ENCODE data around the gene SWT1. TPM values are rescaled to one million over a fixed set of nuclear protein-coding genes. Genes with fewer than 3 reads are reported as not detected.
A peak's percentile ranks its signal among the peaks of the same experiment; 100 is the strongest.

Gene SWT1
- total and polyA plus RNA-seq, 2 experiments from 2014 or later = 3.4 to 9.5 TPM

GRCh38 chr1:185238447-185238846 lies 81.5 kb downstream of the SWT1 start:
- Histone ChIP-seq H3K9me3 (ENCODE audit: low read depth) (no peaks in the 10 kb centered on the region), H3K27me3 (no peaks in the 10 kb centered on the region), H3K4me1 (ENCODE audit: insufficient read depth) (no peaks in the 10 kb centered on the region), H3K27ac (no peak overlapping the region), H3K9me2 (replicated peaks; ENCODE audit: insufficient read depth) (no peaks in the 10 kb centered on the region), H3K4me2 (no peak overlapping the region), H4K20me1 (ENCODE audit: insufficient read depth, poor library complexity, severe bottlenecking) (no peaks in the 10 kb centered on the region), H2AFZ (no peak overlapping the region), H3K36me3 (replicated peaks; ENCODE audit: insufficient read depth, low read depth) (no peaks in the 10 kb centered on the region), H3K79me2 (no peaks in the 10 kb centered on the region), H3K4me3 (no peak overlapping the region)
- DNase-seq (ENCODE audit: low spot score) = no peak
- WGBS (ENCODE audit: low lambda C conversion rate, missing lambda C conversion rate) = 95% methylated on average over 1 of the region's 1 CpG
- TF ChIP-seq CTCF (IDR thresholded peaks at IDR 0.05; ENCODE audit: poor library complexity) = peak; percentile 36
- TF ChIP-seq EZH2phosphoT487 (IDR thresholded peaks at IDR 0.05; ENCODE audit: low read depth, severe bottlenecking, unreplicated experiment) = no peak

GRCh38 chr1:185239861-185240260 lies 82.9 kb downstream of the SWT1 start:
- no peak overlapping the region for H3K4me2 ChIP-seq
- WGBS (ENCODE audit: low lambda C conversion rate, missing lambda C conversion rate) = 66% methylated on average over 1 of the region's 1 CpG
- H3K79me2 ChIP-seq = no peaks in the 10 kb centered on the region
- H3K27me3 ChIP-seq = no peaks in the 10 kb centered on the region
- no peaks in the 10 kb centered on the region for H3K9me3 ChIP-seq (ENCODE audit: low read depth)
- TF ChIP-seq EZH2phosphoT487 (IDR thresholded peaks at IDR 0.05; ENCODE audit: low read depth, severe bottlenecking, unreplicated experiment) = no peak
- TF ChIP-seq CTCF (IDR thresholded peaks at IDR 0.05; ENCODE audit: poor library complexity) = no peak
- TF ChIP-seq EZH2 (IDR thresholded peaks at IDR 0.05; ENCODE audit: borderline replicate concordance) = no peak
- H3K4me1 ChIP-seq (ENCODE audit: insufficient read depth) = no peaks in the 10 kb centered on the region
- H3K4me3 ChIP-seq = no peak overlapping the region
- no peak overlapping the region for H3K27ac ChIP-seq
- no peak for DNase-seq (ENCODE audit: low spot score)
- H4K20me1 ChIP-seq (ENCODE audit: insufficient read depth, poor library complexity, severe bottlenecking) = no peaks in the 10 kb centered on the region
- H3K36me3 ChIP-seq (replicated peaks; ENCODE audit: insufficient read depth, low read depth) = no peaks in the 10 kb centered on the region
- H3K9me2 ChIP-seq (replicated peaks; ENCODE audit: insufficient read depth) = no peaks in the 10 kb centered on the region
- no peak overlapping the region for H2AFZ ChIP-seq

- no peaks in the 10 kb centered on the region for H3K27me3 ChIP-seq
- H3K4me1 ChIP-seq (ENCODE audit: insufficient read depth) = no peaks in the 10 kb centered on the region
- H3K79me2 ChIP-seq = no peaks in the 10 kb centered on the region
- no peaks in the 10 kb centered on the region for H3K9me3 ChIP-seq (ENCODE audit: low read depth)
- H3K4me3 ChIP-seq = no peak overlapping the region
- no peak overlapping the region for H2AFZ ChIP-seq
- DNase-seq (ENCODE audit: low spot score) = no peak
- H3K4me2 ChIP-seq = no peak overlapping the region
- no peaks in the 10 kb centered on the region for H3K9me2 ChIP-seq (replicated peaks; ENCODE audit: insufficient read depth)
- no peak for TF ChIP-seq EZH2phosphoT487 (IDR thresholded peaks at IDR 0.05; ENCODE audit: low read depth, severe bottlenecking, unreplicated experiment)
- TF ChIP-seq EZH2 (IDR thresholded peaks at IDR 0.05; ENCODE audit: borderline replicate concordance) = no peak
- no peaks in the 10 kb centered on the region for H3K36me3 ChIP-seq (replicated peaks; ENCODE audit: insufficient read depth, low read depth)
- H3K27ac ChIP-seq = no peak overlapping the region
- no peaks in the 10 kb centered on the region for H4K20me1 ChIP-seq (ENCODE audit: insufficient read depth, poor library complexity, severe bottlenecking)
Observed at GRCh38 chr1:185241127-185241526, 84.2 kb downstream of the SWT1 start.

- no peaks in the 10 kb centered on the region for H3K79me2 ChIP-seq
- H2AFZ ChIP-seq = no peak overlapping the region
- no peaks in the 10 kb centered on the region for H3K27me3 ChIP-seq
- no peaks in the 10 kb centered on the region for H3K9me3 ChIP-seq (ENCODE audit: low read depth)
- no peaks in the 10 kb centered on the region for H3K9me2 ChIP-seq (replicated peaks; ENCODE audit: insufficient read depth)
- H3K4me2 ChIP-seq = no peak overlapping the region
- no peak overlapping the region for H3K4me3 ChIP-seq
- no peaks in the 10 kb centered on the region for H3K4me1 ChIP-seq (ENCODE audit: insufficient read depth)
- no peak for DNase-seq (ENCODE audit: low spot score)
- 93% methylated on average over 3 of the region's 3 CpGs for WGBS (ENCODE audit: low lambda C conversion rate, missing lambda C conversion rate)
- H3K36me3 ChIP-seq (replicated peaks; ENCODE audit: insufficient read depth, low read depth) = no peaks in the 10 kb centered on the region
- no peak overlapping the region for H3K27ac ChIP-seq
- TF ChIP-seq EZH2 (IDR thresholded peaks at IDR 0.05; ENCODE audit: borderline replicate concordance) = no peak
- TF ChIP-seq EZH2phosphoT487 (IDR thresholded peaks at IDR 0.05; ENCODE audit: low read depth, severe bottlenecking, unreplicated experiment) = no peak
- TF ChIP-seq CTCF (IDR thresholded peaks at IDR 0.05; ENCODE audit: poor library complexity) = no peak
- no peaks in the 10 kb centered on the region for H4K20me1 ChIP-seq (ENCODE audit: insufficient read depth, poor library complexity, severe bottlenecking)
Observed at GRCh38 chr1:185244015-185244747, 87.2 kb downstream of the SWT1 start.
